ENCODE measurements around the gene PSMB10.

PSMB10 gene

GRCh38 chr16:67964477-67965131 lies 28.0 kb upstream of the PSMB10 start:
- no peak for DNase-seq

GRCh38 chr16:67963662-67964321 lies 27.1 kb upstream of the PSMB10 start:
- peak in 3 of 56 donors; percentile 26 to 61 (median 27) for DNase-seq

- DNase-seq: peak in 12 of 56 donors; percentile 15 to 61 (median 36)
These were observed 26.6 kb upstream of the PSMB10 start for GRCh38 chr16:67963292-67963661.

- DNase-seq: no peak
These were observed 25.5 kb upstream of the PSMB10 start for GRCh38 chr16:67962135-67962534.

GRCh38 chr16:67961551-67961957 lies 24.9 kb upstream of the PSMB10 start:
- no peak for DNase-seq

DNA sequence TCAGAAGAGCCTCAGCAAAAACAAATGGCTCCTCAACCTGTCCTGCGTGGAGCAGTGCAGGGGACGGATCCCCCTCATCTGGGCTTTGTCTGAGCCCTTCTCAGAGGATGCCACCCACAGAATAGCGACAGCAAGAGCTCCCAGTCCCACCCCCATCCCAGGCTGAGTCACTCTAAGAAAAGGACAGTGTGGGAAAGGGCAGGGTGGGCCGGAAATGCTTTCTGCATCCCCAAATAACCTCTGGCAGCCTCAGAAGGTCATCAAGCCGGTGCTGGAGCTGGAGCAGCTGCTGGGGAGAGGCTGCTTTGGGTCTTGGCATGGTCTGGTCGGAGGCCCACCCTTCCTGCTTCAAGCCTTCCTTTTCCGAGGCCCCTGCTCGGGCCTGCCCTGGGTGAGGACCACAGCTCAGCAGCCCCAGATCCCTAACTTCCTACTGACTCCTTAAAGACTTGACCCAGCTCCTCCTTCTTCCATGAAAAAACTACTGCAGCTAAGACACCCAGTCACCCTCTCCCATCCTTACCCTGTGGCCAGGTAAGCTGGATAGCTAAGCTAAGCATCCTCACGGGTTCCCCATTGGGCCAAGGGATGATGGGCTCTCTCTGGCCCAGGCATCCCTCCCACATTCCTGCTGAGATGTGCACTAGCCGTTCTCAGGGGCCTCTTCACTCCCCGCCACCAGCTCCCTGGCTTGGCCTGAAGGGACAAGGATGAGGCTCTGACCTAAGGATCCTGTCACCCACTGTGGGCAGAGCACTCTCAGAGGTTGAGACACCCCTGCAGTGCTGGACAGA lies 23.1 kb upstream of the PSMB10 start:
- no peak for DNase-seq

DNA sequence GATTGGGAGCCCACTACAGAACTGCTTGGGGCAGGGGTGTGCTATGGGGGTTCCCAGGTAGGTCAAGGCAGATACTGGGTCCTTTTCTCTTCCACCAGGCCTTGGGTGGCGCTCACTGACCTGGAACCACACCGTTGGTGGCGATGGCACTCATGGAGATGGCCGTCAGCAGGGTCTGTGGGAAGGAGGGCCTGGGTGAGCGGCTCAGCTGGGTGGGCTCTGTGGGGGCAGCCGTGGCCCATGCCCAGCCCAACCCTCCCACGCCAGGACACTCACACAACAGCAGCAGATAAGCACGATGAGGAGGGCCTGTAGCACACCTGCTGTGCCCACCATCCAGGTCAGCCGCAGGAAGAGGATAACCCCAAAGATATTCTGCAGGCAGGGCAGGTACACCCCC lies 21.0 kb upstream of the PSMB10 start:
- DNase-seq: no peak

DNA sequence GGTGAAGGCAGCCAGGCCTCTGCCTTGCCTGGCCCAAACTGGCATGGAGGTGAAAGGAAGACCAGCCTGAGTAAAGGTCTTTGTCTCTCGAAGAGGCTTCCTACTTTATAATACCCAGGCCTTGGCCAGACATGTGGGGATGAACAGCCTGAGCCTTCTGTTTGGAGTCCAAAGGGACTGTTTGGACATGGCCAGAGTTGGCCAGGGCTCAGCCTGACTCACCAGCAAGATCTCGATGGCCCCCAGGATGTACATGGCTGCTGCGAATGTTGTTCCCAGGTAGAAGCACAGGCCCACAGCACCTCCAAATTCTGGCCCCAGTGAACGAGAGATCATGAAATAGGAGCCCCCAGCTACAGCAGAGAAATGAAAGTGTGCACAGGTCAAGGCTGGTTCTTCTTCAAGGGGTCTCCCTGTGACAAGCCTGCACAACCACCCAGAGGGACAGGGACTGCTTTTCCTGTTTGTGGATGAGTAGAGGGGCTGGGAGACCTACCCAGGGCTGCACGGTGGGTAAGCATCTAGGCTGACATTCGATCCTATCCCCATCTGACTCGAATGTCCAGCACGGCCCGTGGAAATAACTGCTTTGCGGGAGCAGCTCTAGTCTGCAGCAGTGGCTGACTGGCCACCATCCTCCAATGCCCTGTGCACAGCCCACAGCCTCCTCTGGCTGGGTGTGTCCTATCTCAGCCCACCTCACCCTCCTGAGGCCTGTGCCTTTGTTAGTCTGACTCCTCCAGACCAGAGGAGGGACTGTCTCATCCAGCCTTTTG lies 18.0 kb upstream of the PSMB10 start:
- DNase-seq: no peak

- no peak for DNase-seq
These were observed 17.2 kb upstream of the PSMB10 start for GRCh38 chr16:67953641-67954375.

GRCh38 chr16:67951485-67951884 lies 14.8 kb upstream of the PSMB10 start:
- DNase-seq: peak in 54 of 56 donors; percentile 43 to 94 (median 86)

DNA sequence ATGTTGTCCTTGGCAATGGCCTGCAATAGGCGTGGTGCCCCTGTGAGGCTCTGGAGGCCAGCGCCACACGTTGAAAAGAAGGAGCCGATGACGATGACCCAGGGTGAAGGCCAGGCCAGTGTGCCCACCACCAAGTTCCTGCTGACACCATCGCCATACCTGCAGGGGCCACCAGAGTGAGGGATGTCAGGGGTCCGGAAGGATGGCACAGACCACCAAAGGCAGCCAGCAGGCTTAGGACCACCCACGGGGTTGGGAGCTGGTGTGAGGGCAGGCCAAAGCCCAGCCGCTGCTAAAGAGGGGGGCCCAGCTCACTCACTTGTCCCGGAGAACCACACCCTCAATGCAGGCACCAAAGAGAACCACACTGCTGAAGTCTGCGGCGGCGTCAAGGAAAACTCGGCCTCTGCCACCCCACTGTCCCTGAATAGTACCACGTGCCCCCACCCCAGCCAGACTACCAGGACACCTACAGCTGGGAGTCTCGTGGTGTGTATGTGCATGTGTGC lies 13.7 kb upstream of the PSMB10 start:
- DNase-seq: no peak

GRCh38 chr16:67949645-67950044 lies 13.0 kb upstream of the PSMB10 start:
- DNase-seq: no peak

- no peak for DNase-seq
These were observed 11.4 kb upstream of the PSMB10 start for GRCh38 chr16:67948015-67948414.

DNA sequence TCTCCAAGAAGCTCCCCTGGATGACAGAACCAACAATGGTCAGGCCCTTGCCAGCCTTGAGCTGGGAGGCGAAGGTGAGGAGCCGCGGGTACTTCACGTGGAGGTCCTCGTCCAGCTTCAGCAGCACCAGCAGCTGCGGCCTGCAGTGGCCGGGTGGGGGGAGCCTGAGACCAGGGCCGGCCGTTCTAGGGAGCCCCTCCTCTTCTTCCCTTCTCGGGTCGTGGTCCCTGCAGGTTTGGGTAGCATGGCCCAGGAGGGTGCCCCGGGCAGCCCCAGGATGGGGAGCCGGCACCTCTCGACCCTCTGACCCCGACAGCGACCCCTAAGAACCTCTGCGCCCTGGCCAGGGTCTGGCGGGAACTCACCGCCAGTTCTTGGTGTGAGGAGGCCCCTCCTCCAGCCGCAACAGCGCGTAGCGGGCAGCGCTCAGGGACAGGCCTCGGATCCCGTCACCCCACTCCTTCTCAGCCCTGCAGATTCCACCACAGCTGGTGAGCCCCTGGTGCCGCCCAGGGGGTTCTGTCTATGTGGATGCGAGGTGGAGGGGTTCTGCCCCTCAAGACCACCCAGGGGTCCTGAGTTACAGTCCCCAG lies 10.4 kb upstream of the PSMB10 start:
- DNase-seq: no peak

- DNase-seq: no peak
These were observed 9.5 kb upstream of the PSMB10 start for GRCh38 chr16:67946128-67946569.

DNA sequence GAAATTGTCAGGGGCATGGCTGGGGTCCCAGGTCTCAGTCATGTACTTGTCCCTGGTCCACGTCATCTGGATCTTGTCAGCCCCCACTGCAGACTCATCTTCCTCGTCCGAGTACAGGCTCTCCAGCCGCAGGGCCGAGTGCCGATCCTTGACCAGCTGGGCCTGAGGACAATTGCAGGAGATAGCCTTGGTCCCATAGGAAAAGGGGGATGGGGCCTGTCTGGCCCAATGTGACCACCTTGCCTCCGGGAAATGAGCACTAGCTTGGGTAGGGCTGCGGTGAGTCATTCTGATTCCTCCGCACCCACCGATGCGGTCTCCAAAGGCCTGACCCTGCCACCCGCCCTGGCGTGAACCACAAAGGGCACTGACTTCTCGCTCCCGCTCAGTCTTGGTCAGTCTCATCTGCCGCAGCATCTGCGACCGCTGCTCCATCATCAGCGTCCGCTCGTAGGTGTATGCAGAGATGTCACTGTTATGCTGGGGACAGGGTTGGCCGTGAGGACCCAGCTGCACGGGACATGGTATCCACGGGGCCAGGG lies 8.8 kb upstream of the PSMB10 start:
- no peak for DNase-seq

GRCh38 chr16:67944690-67945391 lies 8.2 kb upstream of the PSMB10 start:
- peak in 1 of 56 donors; percentile 38 for DNase-seq

DNA sequence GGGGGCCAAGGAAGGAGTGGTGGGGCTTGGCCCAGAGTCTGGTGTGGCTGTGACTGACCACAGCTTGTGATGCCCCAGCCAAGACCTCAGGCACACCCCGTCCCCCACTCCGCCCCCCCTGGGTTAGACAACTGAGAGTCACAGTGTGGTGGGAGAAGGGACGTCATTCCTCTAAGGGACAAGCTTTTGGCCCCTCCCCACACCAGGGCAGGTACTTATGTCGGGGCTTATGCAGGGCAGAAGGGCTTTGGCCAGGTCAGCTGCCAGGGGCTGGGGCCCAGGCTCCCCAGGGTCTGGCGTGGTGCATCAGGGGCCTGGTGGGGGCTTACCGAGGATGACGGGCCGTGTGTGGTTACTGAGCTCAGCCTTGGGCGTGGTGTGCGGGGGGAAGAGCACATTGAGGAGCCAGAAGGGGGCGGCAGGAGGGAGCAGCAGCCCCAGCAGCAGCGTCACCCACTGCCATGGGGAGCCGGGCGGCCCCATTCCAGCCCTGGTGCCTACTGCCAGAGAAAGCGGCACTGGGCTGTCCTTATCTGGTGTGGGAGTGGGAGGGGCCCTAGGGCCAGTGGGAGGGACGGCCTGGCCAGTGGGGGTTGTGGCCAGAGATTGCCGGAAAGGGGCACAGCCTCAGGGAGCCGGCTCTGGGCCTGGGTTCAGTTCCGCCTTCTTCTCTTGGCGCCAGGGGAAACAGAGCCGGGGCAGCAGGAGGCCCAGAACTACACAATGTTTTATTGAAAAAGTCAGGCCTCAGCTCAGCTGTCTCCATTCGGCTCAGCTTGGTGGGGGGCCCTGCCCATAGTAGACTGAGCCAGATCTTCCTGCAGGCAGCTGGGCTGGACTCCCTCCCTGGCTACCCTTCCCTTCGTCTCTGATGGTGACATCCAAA lies 7.2 kb upstream of the PSMB10 start, which contains the start of gene LCAT:
Gene LCAT (minus strand): TSS at position 502 of the 886 bp plus-strand sequence. CDS start 19 bp downstream, at position 483.
- DNase-seq: peak in 54 of 56 donors; percentile 35 to 91 (median 76)

All from nucleus accumbens (tissue), 56 donors.